Renal cortical epithelial cell (primary cell): ENCODE measurements around the gene AR. TPM values are rescaled to one million over a fixed set of nuclear protein-coding genes. Genes with fewer than 3 reads are reported as not detected.
"Not testable (repeated sequence)": the region's sequence is repeated elsewhere in the genome, so short reads cannot be mapped to it uniquely, and the experiment has no call there.

Experiments used
- DNase-seq: peaks from one replicate; pipeline ENCODE4 v3.0.0-alpha.2; 2011; ENCODE audit warnings: low read depth
- total RNA-seq: library from RNA; depleted of rRNA; stranded (reverse); fragments of >200 nt; gene quantifications from 2 replicates; pipeline ENCODE4 v1.2.3, GENCODE V29; 2014

AR gene
- total RNA-seq, 1 donor from 2014 or later = 0.80 TPM

GRCh38 chrX:67637293-67637692, 93.5 kb downstream of the AR start:
- not testable (repeated sequence) for DNase-seq

- no peak for DNase-seq
Measured at GRCh38 chrX:67648361-67648760, 104.5 kb downstream of the AR start.

- no peak for DNase-seq
Measured at GRCh38 chrX:67651437-67652142, 107.8 kb downstream of the AR start.

- DNase-seq = no peak
Measured at GRCh38 chrX:67652543-67652942, 108.7 kb downstream of the AR start.

- DNase-seq = no peak
Measured at GRCh38 chrX:67654301-67654700, 110.5 kb downstream of the AR start.

GRCh38 chrX:67665583-67665982, 121.8 kb downstream of the AR start:
- DNase-seq = no peak

- not testable (repeated sequence) for DNase-seq
Measured at GRCh38 chrX:67670717-67671116, 126.9 kb downstream of the AR start.

- no peak for DNase-seq
Measured at GRCh38 chrX:67673741-67674274, 130.0 kb downstream of the AR start.

GRCh38 chrX:67674741-67675140, 130.9 kb downstream of the AR start:
- DNase-seq = no peak

GRCh38 chrX:67684136-67684535, 140.3 kb downstream of the AR start:
- DNase-seq = no peak

- peak; percentile 43 for DNase-seq
Measured at GRCh38 chrX:67692246-67692645, 148.4 kb downstream of the AR start.

- DNase-seq = peak; percentile 15
Measured at GRCh38 chrX:67693928-67694327, 150.1 kb downstream of the AR start.

GRCh38 chrX:67697452-67697851, 153.6 kb downstream of the AR start:
- DNase-seq = no peak

- peak; percentile 3 for DNase-seq
Measured at GRCh38 chrX:67700602-67701001, 156.8 kb downstream of the AR start.

- DNase-seq = no peak
Measured at GRCh38 chrX:67714004-67714403, 170.2 kb downstream of the AR start.

- no peak for DNase-seq
Measured at GRCh38 chrX:67717571-67717970, 173.8 kb downstream of the AR start.

GRCh38 chrX:67718926-67719325, 175.1 kb downstream of the AR start:
- no peak for DNase-seq

GRCh38 chrX:67720344-67720743, 176.5 kb downstream of the AR start:
- DNase-seq = peak; percentile 9

GRCh38 chrX:67721321-67721720, 177.5 kb downstream of the AR start:
- DNase-seq = no peak

GRCh38 chrX:67723580-67724351, 179.9 kb downstream of the AR start:
- no peak for DNase-seq

GRCh38 chrX:67724359-67725110, 180.7 kb downstream of the AR start:
- DNase-seq = no peak

GRCh38 chrX:67725471-67725870, 181.7 kb downstream of the AR start:
- no peak for DNase-seq
